H1 (cell line): ENCODE results near the gene NOS1AP. TPM values are rescaled to one million over a fixed set of nuclear protein-coding genes. Genes with fewer than 3 reads are reported as not detected.

Experiments used
- ATF2 ChIP-seq: IDR thresholded peaks from 2 replicates; pipeline ENCODE4 v1.6.1; 2012; ENCODE audit warnings: low read length, inconsistent platforms
- ATF3 ChIP-seq: IDR thresholded peaks from 2 replicates; pipeline ENCODE4 v1.6.1; 2011; ENCODE audit warnings: low read depth, mild to moderate bottlenecking, low read length; ENCODE audit not compliant: insufficient read depth
- BACH1 ChIP-seq: IDR thresholded peaks from 2 replicates; pipeline ENCODE4 v1.6.1; 2012; ENCODE audit warnings: low read length, improper control_type of control experiment
- CHD1 ChIP-seq: IDR thresholded peaks from 2 replicates; pipeline ENCODE4 v1.6.1; 2012; ENCODE audit warnings: low read depth, low read length, improper control_type of control experiment
- CTBP2 ChIP-seq: IDR thresholded peaks from 2 replicates; pipeline ENCODE4 v1.7.0; 2011; ENCODE audit warnings: borderline replicate concordance, mild to moderate bottlenecking, moderate library complexity, mixed read lengths, low read length; ENCODE audit not compliant: insufficient read depth, insufficient read length
- CTCF ChIP-seq, 3 experiments: IDR thresholded peaks; 1 replicate in 2 of 3; 2 replicates in 1 of 3; pipeline versions ENCODE4 v1.5.1 to v1.6.1; 2011; ENCODE audit warnings: low read length in 3 of 3, mild to moderate bottlenecking in 3 of 3, inconsistent platforms in 2 of 3, low read depth in 1 of 3, moderate library complexity in 1 of 3; ENCODE audit not compliant: insufficient read depth in 1 of 3; ENCODE audit errors: control extremely low read depth in 1 of 3
- GABPA ChIP-seq: IDR thresholded peaks from 2 replicates; pipeline ENCODE4 v1.6.1; 2011; ENCODE audit warnings: mild to moderate bottlenecking, low read length, moderate library complexity, borderline replicate concordance; ENCODE audit not compliant: insufficient read depth
- GTF2F1 ChIP-seq: IDR thresholded peaks from 2 replicates; pipeline ENCODE4 v1.6.1; 2012; ENCODE audit warnings: low read depth, low read length, improper control_type of control experiment, borderline replicate concordance
- PHF8 ChIP-seq: fragments of 200-600 bp; sonication (generic); conservative IDR thresholded peaks from 2 replicates; pipeline ENCODE4 v1.7.1; 2012; ENCODE audit warnings: low read depth, mild to moderate bottlenecking, inconsistent platforms, low read length, moderate library complexity
- RBBP5 ChIP-seq: IDR thresholded peaks from 2 replicates; pipeline ENCODE4 v1.7.1; 2012; ENCODE audit warnings: low read depth, mild to moderate bottlenecking, inconsistent platforms, low read length, moderate library complexity, borderline replicate concordance
- SAP30 ChIP-seq: fragments of 300-600 bp; sonication (generic); IDR thresholded peaks from 2 replicates; pipeline ENCODE4 v1.7.1; 2012; ENCODE audit warnings: low read length, moderate library complexity, mild to moderate bottlenecking, inconsistent platforms; ENCODE audit not compliant: insufficient read depth, insufficient replicate concordance
- SP1 ChIP-seq: IDR thresholded peaks from 2 replicates; pipeline ENCODE4 v1.6.1; 2011; ENCODE audit warnings: low read depth, low read length
- SP2 ChIP-seq: IDR thresholded peaks from 2 replicates; pipeline ENCODE4 v1.6.1; 2012; ENCODE audit warnings: mild to moderate bottlenecking, low read length, inconsistent platforms
- SP4 ChIP-seq: IDR thresholded peaks from 2 replicates; pipeline ENCODE4 v1.6.1; 2012; ENCODE audit warnings: low read length, inconsistent platforms
- TAF7 ChIP-seq: optimal IDR thresholded peaks from 2 replicates; pipeline ENCODE3; 2011; ENCODE audit warnings: low read depth, mild to moderate bottlenecking, inconsistent platforms, low read length, moderate library complexity, borderline replicate concordance
- USF2 ChIP-seq: IDR thresholded peaks from 2 replicates; pipeline ENCODE4 v1.6.1; 2011; ENCODE audit warnings: low read length, improper control_type of control experiment
- polyA plus RNA-seq, 7 experiments: library from polyadenylated mRNA; depleted of rRNA in 3 of 7; stranded (reverse) in 5 of 7; unstranded in 2 of 7; fragments of >200 nt in 5 of 7; fragments of 200-250 nt in 2 of 7; gene quantifications; 1 replicate in 5 of 7; 2 replicates in 1 of 7; 4 replicates in 1 of 7; pipeline versions ENCODE4 v1.2.1 to v1.2.3, GENCODE V29; 2011 to 2013; ENCODE audit warnings: missing spikeins in 2 of 7, mixed read lengths in 2 of 7
- total RNA-seq: library from RNA; stranded (reverse); fragmentation: NEBNext Ultra II Directional; extraction: Animal tissue kit (Norgen Biotek cat#: 25700); gene quantifications from 2 replicates; pipeline ENCODE4 v1.2.1, GENCODE V29; 2021

The NOS1AP gene
- total and polyA plus RNA-seq, 2 of the 8 experiments (the other 6 are each of a cell fraction or from before 2014, with no cell fraction given) = 2.4 to 12.1 TPM

- TF ChIP-seq CTCF (IDR thresholded peaks at IDR 0.05; ENCODE audit: control extremely low read depth in 1 of 3, insufficient read depth in 1 of 3, low read depth in 1 of 3, low read length in 3 of 3) (no peak; a peak in 1 of 4 replicates), ATF2 (no peak), SAP30 (no peak), BACH1 (no peak; the same call in 1 of the 2 replicates), RBBP5 (no peak), PHF8 (no peak), SP2 (no peak), SP4 (no peak), CHD1 (no peak), USF2 (no peak), CTBP2 (peak; percentile 49), SP1 (peak; percentile 53; the same call in 1 of the 2 replicates), GTF2F1 (no peak), ATF3 (no peak), TAF7 (no peak), GABPA (no peak)
These were observed 22.4 kb downstream of the NOS1AP start (continued) for GRCh38 chr1:162091681-162092524.
